Kidney tubule cell (primary cell): ENCODE data around the gene KRTAP4-5.
"Not testable (repeated sequence)": the region's sequence is repeated elsewhere in the genome, so short reads cannot be mapped to it uniquely, and the experiment has no call there.

Source experiments
- DNase-seq: peaks from one replicate; pipeline ENCODE4 v3.0.0-alpha.2; 2018; ENCODE audit warnings: low spot score

Gene KRTAP4-5

GRCh38 chr17:41108728-41109386, 40.8 kb downstream of the KRTAP4-5 start:
- DNase-seq: not testable (repeated sequence)

- DNase-seq: peak; percentile 41
Observed at GRCh38 chr17:41107941-41108450, 41.6 kb downstream of the KRTAP4-5 start.

- DNase-seq: not testable (repeated sequence)
Observed at GRCh38 chr17:41105347-41105746, 44.3 kb downstream of the KRTAP4-5 start, which contains the start of gene KRTAP4-9. Gene KRTAP4-9, plus strand, starts transcription at chr17:41105389. Its CDS starts 0 bp downstream, at chr17:41105389.

GRCh38 chr17:41104386-41105038, 45.1 kb downstream of the KRTAP4-5 start:
- DNase-seq: peak; percentile 79

GRCh38 chr17:41103896-41104295, 45.7 kb downstream of the KRTAP4-5 start:
- no peak for DNase-seq

GRCh38 chr17:41101586-41102259, 47.9 kb downstream of the KRTAP4-5 start, which contains the start of gene KRTAP4-16:
Gene KRTAP4-16, minus strand, starts transcription at chr17:41102209. Its CDS starts 0 bp downstream, at chr17:41102209.
- DNase-seq: no peak

GRCh38 chr17:41099682-41100480, 49.7 kb downstream of the KRTAP4-5 start:
- peak; percentile 84 for DNase-seq
